Mammary epithelial cell (primary cell): ENCODE results near the gene FBXO44.

Source experiments
- CTCF ChIP-seq, 2 donors: IDR thresholded peaks in 1 of 2; conservative IDR thresholded peaks in 1 of 2; 2 replicates each; pipeline ENCODE4 v1.5.1; 2011 to 2012; ENCODE audit warnings: inconsistent platforms in 2 of 2, low read length in 2 of 2, mild to moderate bottlenecking in 2 of 2, control low read depth in 1 of 2, low read depth in 1 of 2; ENCODE audit not compliant: insufficient read depth in 1 of 2; ENCODE audit errors: extremely low read depth in 1 of 2
- EZH2 ChIP-seq: IDR thresholded peaks from 2 replicates; pipeline ENCODE4 v1.6.1; 2012; ENCODE audit warnings: low read length, inconsistent platforms, borderline replicate concordance

DNA sequence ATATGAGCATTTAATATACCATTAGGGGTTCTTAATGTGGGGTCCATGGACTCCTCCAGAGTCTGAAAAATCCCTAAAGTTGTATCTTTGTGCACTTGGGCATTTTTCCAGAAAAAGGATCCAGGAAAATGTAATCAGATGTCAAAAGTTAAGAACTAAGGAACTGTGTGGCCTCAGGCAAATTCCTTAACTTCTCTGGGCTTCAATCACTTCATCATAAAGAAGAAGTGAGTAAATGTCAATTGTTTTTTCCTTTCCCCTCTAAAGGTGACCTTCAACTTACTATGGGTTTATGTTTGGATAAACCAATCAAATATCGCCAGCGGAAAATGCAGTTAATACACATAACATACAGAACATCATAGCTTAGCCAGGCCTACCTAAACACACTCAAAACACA is 23.8 kb downstream of the FBXO44 start:
- TF ChIP-seq CTCF (conservative IDR thresholded peaks at IDR 0.05 in 1 of 2, IDR thresholded peaks at IDR 0.05 in 1 of 2; ENCODE audit: extremely low read depth in 1 of 2, insufficient read depth in 1 of 2, low read depth in 1 of 2, low read length in 2 of 2) (no peak), EZH2 (no peak)
